GM10847 (cell line): Measurements from ENCODE around the gene ETS2.

Source experiments
- POLR2A ChIP-seq: IDR thresholded peaks from 2 replicates; pipeline ENCODE4 v1.6.1; 2011; ENCODE audit not compliant: insufficient read length; ENCODE audit errors: extremely low read depth

Gene ETS2

DNA sequence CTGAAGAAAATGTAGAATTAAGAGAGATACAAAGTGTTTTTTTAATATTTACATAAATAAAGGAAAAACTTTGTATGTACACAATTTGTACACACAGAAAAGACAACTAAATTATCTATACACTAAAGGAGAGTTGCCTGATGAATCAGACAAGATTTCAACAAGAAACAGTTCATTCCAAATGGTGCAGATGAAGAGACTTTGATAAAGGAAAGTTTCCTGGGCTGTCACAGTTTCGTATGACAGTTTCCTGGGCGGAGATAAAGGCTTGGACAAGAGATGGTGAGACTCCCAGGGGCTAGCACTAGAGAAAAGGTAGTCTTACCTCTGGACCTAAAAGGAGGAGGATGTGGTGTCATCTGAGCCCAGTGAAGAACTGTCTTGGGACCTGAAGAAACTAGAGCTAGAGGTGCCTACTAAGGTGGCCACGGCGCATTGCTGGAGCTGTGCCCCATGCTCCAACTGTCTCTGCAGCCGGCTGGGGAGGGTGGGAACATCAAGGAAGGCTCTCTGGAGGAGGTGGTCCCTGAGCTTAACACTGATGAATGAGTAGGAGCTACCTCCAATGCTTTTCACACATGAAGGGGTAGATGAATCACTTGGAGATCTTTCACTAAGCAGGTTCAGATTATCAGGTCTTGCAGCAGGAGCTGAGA lies 32.2 kb downstream of the ETS2 start:
- TF ChIP-seq POLR2A: no peak

DNA sequence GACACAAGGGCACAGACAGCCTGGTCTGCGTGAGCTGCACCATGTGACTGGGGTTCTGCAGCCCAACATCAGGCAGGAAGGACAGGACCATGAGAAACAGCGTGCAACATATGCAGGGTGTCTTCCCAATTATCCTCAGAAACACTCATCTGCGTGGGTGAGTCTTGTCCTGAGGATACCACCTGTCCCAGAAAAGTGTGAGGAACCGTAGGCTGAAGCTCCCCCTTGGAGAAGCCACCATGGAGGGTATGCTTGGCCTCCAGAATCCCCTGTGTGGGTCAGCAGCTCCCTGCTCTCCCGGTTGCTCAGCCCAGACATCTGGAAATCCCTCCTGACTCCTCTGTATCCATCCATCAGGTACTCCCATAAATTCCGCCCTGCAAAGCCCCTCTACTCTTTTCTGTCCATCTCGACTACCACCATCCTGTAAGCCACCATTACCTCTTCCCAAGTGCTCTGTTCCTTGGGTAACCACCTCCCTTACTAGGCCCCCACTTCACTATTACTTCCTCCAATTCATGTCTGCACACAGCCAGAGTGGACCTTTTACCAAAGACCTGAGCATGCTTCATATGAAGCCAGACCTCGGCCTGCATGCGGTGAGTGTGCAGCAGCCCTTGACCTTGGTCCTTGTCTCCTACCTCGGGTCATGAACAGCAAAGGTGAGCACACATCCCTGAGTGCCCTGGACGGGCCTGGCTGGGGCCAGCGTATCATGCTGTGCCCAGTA lies 33.0 kb downstream of the ETS2 start:
- TF ChIP-seq POLR2A: no peak

DNA sequence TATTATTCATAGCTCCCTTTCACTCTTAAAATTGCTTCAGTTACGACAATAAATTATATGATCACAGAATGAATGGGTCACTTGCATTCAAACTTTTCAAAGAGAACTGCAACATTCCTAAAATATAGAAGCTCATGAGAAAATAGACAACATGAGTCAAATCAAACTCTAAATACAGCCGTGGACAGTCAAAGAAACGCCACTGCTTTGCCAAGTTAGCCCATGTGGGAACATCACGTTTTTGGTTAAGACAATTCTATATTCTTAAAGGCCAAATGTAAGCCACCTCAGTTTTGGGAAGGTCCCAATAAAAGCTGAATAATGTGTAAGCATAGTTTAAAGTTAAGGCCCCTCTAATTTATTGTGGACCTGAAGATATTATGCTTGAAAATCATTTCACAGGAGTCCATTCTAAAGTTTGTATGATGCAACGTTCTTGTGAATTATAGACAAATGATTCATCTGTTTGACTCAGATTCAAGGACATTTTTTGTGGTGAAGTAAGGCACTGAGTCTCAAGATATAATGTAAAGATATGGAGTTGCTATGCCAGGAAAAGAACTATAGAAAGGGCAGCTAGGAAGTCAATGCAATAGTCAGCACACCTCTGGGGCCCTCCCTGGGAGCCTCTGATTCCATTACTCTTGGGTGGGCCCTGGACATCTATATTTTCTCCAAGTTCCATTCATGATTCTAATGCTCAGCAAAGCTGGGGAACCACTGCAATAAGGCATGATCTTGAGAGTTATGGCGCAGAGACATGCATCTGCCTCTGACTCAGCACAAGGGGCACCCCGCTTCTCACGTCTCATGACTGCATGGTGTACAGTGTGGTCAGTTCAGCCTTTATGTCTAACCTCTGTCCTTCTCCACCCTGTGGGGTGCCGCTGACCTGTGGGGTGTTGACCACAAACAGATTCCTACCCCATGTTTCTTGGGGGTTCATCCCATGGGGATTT lies 33.9 kb downstream of the ETS2 start:
- TF ChIP-seq POLR2A: no peak

DNA sequence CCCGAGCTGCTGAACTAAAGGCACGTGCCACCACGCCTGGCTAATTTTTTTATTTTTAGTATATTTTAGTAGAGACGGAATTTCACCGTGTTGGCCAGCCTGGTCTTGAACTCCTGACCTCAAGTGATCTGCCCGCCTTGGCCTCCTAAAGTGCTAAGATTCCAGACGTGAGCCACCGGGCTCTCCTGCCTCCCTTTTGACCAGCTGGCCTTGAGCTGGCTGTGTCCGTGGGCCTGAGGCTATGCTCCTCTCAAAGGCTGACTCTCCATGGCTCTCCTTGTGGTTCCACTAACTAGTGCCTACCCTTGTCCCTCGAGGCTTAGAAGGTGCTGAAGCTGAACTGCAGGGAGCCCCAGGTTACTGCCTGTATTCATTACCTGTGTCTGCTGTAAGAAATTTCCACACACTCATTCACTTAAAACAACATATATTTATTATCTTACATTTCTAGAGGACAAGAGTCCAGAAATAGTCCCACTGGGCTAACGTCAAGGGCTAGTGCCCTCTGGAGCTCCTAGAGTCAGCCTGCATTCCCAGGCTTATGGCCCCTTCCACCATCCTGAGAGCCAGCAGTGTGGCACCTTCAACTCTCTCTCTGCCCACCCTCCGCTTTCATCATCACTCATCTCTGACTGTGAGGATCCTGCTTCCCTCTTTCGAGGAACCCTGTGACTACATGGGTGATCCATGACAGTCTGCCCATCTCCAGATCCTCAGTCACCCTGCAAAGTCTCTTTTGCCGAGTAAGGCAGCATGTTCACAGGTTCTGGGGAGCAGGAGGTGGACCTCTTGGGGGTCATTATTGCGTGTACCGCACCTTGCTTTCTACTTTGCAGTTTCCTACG lies 34.9 kb downstream of the ETS2 start:
- TF ChIP-seq POLR2A: no peak

DNA sequence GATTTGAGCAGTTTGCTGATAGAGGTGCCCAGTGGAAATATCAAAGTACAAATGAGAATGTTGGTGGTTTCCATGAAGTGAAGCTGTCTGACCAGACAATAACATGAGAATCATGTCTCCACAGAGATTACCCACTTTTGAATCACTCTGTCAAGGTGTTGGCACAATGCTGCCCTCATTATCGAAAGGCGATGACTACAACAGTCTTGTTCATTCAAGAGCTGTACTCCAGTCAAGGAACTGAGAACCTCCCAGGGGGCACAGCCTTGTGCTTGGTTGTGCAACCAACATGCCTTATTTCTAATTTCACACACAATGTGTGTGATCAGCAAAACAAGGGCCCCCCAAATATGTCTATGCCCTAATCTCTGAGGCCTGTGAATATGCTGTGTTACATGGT lies 35.7 kb downstream of the ETS2 start:
- no peak for TF ChIP-seq POLR2A

DNA sequence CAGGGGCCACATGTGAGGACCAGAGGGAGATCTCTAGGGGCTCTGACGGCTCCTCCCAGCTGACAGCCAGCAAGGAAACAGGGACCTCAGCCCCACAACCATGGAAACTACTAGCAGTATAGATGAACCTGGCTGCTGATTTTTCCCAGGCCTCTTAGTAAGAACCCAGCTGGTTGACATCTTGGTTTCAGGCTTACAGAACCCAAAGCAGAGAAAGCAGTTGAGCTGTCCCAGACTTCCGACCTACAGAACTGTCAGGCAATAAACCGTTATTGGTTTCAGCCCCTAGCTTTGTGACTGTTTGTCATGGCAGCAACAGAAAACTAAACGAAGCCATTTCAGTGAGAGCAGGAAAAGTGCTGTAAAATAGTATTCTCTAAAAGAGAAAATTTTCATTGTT lies 36.4 kb downstream of the ETS2 start:
- no peak for TF ChIP-seq POLR2A

DNA sequence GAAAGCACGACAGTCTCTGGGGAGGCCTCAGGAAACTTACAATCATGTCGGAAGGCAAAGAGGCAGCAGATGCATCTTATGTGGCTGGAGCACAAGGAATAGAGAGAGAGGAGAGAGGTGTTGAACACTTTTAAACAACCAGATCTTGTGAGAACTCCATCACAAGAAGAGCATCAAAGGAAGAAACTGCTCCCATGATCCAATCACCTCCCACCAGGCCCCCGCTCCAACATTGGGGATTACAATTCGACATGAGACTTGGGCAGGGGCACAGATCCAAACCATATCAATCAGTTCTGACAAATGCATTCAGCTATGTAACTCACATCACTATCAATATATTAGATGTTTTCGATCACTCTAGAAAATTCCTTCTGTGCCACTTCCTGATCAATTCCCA lies 37.6 kb downstream of the ETS2 start:
- no peak for TF ChIP-seq POLR2A

DNA sequence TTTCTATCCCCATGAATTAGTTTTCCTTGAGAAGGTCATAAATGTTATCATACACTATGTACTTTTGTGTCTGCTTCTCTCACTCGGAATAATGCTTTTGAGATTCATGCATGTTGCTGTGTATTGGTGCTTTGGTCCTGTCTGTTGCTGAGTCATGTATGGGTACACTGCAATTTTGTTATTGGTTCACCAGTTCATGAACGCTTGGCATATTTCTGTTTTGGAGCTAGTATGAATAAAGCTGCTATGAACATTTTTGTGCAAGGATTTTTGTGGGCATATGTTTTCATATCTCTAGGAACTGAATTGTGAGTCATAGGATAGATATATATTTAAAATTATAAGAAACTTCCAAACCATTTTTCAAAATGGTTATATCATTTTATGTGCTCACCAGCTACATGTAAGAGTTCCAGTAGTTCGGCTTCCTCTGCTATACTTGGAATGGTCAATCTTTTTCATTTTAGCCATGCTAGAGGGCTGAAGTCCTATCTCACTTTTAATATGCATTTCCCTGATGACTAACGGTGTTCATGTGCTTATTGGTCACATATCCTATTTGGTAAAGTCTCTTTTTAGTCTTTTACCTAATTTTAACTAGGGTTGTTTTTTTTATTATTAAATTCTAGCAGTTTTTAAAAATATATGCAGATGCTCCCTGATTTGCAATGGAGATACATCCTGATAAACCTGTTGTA lies 38.2 kb downstream of the ETS2 start:
- no peak for TF ChIP-seq POLR2A

DNA sequence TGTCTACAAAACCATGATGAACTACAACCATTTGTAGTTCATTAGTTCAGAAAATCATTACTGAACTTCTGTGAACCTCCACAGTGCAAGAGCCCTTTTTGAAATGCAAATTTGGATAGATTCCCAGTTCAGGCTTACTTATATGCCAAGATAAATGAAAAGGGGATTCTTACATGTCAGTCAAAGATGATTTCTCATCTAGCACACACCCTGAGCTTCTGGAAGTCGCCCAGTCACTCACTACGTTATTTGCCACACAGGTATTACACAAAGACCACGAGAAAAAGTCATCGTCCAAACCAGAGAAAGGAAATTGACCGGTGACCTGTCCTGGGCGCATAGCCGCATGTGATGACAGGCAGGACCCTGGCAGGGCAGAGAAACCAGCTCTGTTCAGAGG lies 41.8 kb downstream of the ETS2 start:
- no peak for TF ChIP-seq POLR2A

DNA sequence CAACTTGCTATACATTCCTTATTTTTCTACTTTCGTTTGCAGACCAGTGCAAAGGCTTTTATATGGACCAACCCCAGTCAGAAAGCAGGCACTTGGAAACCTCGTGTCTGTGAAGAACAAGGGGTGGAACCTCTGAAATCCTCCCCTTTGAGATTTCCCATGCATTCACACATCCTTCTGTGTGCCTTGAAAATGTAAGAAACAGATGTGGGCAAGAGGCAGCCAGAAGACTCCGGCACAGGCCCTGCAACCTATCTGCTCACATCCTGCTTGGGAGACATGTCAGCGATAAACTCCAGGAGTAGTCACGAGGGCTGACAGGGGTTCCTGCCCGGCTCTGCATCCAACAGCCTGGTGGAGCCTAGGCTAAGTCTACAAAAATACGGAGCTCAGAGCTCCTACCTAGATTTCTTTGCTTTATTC lies 42.5 kb downstream of the ETS2 start:
- TF ChIP-seq POLR2A: no peak

DNA sequence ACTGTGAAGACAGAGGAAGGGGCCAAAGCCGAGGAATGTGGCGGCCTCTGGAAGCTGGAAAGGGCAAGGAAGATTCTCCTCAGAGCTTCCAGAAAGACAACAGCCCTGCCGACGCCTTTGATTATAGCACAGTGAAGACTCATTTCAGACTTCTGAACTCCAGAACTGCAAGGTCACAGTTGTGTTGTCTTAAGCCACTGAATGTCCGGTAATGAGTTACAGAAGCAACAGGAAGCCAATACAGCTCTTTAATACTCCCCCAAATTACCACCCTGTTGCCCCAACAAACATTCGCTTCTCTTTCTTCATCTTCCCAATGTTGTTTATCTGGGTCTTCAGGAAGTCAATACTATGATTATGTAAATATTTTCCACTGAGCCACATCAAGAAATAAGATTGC lies 44.0 kb downstream of the ETS2 start:
- no peak for TF ChIP-seq POLR2A

DNA sequence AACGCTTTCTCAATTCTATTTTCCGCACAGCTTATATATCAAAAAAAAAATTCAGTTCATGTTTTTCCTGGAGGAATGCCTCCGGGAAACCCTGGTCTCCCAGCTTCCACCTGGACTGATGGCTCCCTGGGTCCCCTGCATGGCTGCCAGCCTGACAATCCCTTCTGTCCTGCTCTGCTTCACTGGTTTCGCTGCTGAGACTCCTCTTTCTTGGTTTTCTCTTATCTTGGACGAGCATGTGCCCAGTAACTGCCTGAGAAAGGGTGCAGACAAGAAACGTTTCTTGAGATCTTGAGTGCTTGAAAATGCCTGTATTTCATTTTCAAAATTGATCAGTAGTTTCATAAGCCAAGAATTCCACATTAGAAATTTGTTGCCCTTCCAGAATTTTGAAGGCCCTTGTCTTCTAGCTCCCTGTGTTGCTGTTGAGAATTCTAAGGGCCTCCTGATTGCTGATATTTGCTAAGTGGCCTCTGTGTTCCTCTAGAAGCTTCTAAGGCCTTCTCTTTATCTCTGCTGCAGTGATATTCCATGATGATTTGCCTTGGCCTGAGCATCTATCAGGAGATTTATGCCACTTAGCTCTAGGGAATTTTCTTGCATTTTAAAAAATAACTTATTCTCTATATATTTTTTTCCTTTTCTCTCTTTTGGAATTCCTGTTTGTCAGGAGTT lies 44.7 kb downstream of the ETS2 start:
- TF ChIP-seq POLR2A: no peak

DNA sequence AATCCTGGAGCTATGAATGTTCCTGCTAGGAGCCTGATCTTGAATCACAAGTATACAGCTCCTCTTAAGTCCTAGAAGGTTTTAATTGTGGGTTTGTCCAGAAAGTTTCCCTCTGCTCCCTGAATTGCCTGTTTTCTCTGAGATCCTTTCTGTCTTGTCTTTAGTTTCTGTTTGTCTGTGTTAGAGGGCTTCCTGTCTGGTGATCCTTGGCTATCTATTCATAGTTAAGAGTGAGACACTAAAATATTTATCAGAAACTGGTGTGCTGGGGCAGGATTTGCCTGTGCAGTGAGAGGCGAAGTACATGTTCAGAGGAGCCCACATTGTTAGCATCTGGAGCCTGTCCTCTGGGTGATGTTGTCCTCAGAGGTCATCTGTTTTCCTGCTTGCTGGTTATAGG lies 45.4 kb downstream of the ETS2 start:
- TF ChIP-seq POLR2A: no peak

DNA sequence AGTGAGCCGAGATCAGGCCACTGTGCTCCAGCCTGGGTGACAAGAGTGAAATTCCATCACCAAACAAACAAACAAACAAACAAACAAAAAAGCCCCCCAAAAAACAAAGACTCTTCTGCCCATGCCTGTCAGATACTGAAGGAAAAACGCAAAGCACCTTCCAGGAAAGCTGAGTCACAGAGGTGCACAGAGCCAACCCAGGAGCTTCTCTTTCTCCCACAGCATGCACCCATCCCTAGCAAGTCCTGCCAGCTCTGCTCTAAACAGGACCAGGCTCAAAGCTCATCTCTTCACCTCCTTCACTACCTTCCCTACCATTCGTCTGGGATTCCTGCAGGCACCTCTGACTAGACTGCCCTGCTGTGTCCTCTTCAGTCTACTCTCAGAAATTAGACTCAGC lies 46.5 kb downstream of the ETS2 start:
- no peak for TF ChIP-seq POLR2A
